Activated naive CD4-positive, alpha-beta T cell treated with anti-CD3 and anti-CD28 coated beads for 36 hours (primary cell): ENCODE measurements around the gene GKAP1. TPM values are rescaled to one million over a fixed set of nuclear protein-coding genes. Genes with fewer than 3 reads are reported as not detected.
"Not testable (repeated sequence)": the region's sequence is repeated elsewhere in the genome, so short reads cannot be mapped to it uniquely, and the experiment has no call there.

Experiments used
- CTCF ChIA-PET: fragments of 350-600 bp; sonication (Branson Sonifier 250); formaldehyde crosslinking; loops from one replicate; lab custom pipeline; 2021; ENCODE audit warnings: antibody characterized with exemption; lab: Charles Lee
- DNase-seq: peaks from one replicate; pipeline ENCODE4 v3.0.0-alpha.2; 2020
- H3K27ac Mint-ChIP-seq: one replicate; pipeline ENCODE4 v1.8.0; 2021; ENCODE audit warnings: mild to moderate bottlenecking, mixed read lengths
- H3K27me3 Mint-ChIP-seq: one replicate; pipeline ENCODE4 v1.8.0; 2021; ENCODE audit warnings: low read depth, mixed read lengths
- H3K36me3 Mint-ChIP-seq: one replicate; pipeline ENCODE4 v1.8.0; 2021; ENCODE audit warnings: low read depth, mixed read lengths
- H3K4me1 Mint-ChIP-seq: one replicate; pipeline ENCODE4 v1.8.0; 2021; ENCODE audit warnings: low read depth, mixed read lengths
- H3K4me3 Mint-ChIP-seq: one replicate; pipeline ENCODE4 v1.8.0; 2021; ENCODE audit warnings: mild to moderate bottlenecking, moderate library complexity, mixed read lengths
- H3K9me3 Mint-ChIP-seq: one replicate; pipeline ENCODE4 v1.8.0; 2021; ENCODE audit warnings: mixed read lengths
- intact Hi-C: fragments of 100-400 bp; cut with micrococcal nuclease; formaldehyde crosslinking; loops from one replicate; pipeline ENCODE4 v1.15.1; 2023
- total RNA-seq, 2 experiments: library from RNA; stranded (reverse); gene quantifications; one replicate each; pipeline ENCODE4 v1.2.3, GENCODE V29; 2021

The GKAP1 gene
- total RNA-seq = 1 to 10 TPM; 4.4 to 4.5 TPM

DNA sequence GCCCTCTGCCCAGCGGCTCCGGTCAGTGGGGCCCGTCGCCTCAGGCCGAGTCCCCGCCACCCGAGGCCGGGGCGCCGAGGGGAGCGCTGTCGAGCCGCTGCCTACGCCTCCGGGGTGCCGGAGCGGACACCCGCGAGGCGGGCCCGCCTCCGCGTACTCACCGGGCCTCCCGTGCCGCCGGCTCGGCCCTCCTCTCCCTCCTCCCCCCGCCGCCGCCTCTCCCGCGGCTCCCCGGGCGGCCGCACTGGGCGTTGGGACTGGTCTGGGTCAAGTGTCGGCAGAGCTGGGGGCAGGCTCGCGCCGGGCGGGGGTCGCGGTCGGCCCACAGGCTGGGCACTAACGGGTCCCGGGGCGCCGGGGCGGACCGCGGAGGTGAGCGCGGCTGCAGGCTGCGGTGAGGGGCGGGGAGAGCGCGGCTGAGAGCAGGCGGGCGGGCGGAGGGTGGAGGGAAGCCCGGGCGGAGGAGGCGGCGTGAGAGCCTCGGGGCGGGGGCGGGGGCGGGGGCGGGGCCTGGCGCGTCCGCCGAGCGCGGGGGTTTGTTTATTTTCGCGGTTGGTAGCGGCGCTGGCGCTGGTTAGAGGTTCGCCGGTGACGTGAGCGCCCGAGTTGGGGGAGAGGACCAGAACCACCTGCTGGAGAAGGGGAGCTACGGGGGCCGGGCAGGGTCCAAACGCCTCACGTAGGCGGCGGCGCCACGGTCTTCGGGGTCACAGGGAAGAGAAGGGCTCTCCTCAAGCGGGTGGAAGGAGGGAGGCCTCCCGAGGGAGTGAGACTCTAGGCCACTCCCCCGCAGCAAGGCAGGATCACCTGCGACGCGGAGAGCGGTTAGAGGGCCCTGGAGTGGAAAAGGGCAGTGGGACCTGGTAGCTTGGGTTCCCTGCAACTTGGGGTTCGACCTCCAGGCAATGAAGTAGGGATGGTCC is at the start of gene GKAP1:
Gene GKAP1, minus strand, starts transcription at position 414 of the 923 bp plus-strand sequence. CDS start 11,252 bp downstream, outside the sequence.
- H3K36me3 Mint-ChIP-seq, H3K4me1 Mint-ChIP-seq, H3K9me3 Mint-ChIP-seq, CTCF ChIA-PET, H3K27me3 Mint-ChIP-seq, H3K27ac Mint-ChIP-seq: not testable (repeated sequence)
- intact Hi-C loops = loop anchor here (1.0 to 5.0 kb wide), 4 partner anchors 104 to 479 kb away; partner anchors contain the start of genes IDNK and KIF27
- DNase-seq = peak; percentile 72
- H3K4me3 Mint-ChIP-seq = peak within 1 kb of the TSS; percentile 70

DNA sequence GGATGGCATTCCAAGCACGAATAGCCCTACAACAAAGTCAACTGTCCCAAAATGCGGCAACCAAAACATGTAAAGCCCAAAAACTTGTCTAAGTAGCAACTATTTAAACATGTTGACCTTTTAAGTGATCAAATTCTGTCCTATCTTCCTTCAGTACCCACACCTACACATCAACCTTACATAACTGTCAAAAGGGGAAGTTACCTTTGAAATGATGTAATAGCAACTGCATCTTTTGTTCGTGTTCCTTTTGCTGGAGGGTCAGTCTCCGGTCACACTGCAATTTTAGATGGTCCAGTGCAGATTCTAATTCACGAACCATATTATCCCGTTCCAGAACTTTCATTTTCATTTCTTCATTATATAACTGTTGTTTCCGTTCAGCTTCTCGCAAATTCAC is 32.3 kb upstream of the GKAP1 start:
- DNase-seq, H3K9me3 Mint-ChIP-seq, H3K4me3 Mint-ChIP-seq, intact Hi-C loops, H3K27me3 Mint-ChIP-seq, H3K27ac Mint-ChIP-seq, CTCF ChIA-PET, H3K4me1 Mint-ChIP-seq: not testable (repeated sequence)
- peaks cover 11% of the 10 kb centered on the region for H3K36me3 Mint-ChIP-seq

DNA sequence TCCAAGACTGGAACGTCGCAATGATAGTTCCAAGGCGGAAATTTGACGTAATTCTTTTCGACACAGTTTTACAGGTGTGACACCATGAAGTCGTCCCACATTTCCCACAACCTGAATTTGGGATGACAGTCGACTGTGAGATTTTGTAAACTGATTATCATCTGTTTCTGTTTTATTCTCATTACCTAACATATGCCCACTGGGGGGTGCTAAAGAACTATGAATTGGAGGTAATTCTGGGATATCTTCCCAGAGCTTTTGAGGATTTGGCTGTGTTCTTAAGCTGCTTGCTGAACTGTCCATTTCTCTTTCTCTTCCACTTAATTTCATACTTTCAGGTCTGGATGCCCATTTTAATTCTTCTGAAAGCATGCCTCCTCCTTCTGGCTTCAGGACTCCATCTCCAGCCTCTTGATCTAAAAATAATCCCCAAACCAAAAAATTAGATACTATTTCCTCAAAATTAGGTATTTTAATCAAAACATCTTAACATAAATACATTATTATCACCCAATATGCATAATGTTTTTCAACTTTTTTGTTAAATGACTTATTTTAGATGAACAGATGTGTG is 19.6 kb upstream of the GKAP1 start:
- H3K9me3 Mint-ChIP-seq, H3K4me3 Mint-ChIP-seq, H3K36me3 Mint-ChIP-seq, intact Hi-C loops, H3K27ac Mint-ChIP-seq, CTCF ChIA-PET, H3K4me1 Mint-ChIP-seq, H3K27me3 Mint-ChIP-seq, DNase-seq: not testable (repeated sequence)

DNA sequence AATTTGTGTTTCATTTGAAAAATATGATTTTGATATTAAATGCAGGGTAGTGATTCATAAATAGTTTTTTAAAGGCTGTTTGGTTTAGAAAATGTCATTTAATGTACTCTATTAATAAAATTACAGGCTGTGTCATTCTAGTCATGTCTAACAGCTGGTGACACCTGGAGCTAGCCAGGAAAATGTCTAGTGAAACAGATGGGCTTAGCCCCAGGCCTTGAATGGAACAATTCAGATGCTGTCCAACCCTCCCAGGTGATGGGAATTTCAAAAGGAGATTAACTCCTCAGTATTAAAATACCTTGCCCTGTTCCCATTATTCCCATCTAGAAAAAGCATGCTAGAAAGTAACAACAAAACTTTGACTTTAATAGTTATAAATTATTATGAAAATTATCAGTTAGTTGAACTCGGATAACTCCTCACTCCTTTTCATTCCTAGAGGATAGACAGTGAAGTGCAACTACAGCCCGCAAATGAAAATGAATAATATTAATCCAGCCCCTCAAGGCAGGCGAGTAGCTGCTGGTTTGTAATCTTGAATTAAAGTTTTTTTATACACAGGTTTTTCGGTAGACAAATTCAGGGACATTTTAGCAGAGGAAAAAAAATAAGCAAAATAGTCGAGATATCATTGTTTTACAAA is 13.0 kb upstream of the GKAP1 start:
- H3K4me1 Mint-ChIP-seq, H3K36me3 Mint-ChIP-seq, DNase-seq, CTCF ChIA-PET, H3K27ac Mint-ChIP-seq, intact Hi-C loops, H3K27me3 Mint-ChIP-seq, H3K9me3 Mint-ChIP-seq, H3K4me3 Mint-ChIP-seq: not testable (repeated sequence)

DNA sequence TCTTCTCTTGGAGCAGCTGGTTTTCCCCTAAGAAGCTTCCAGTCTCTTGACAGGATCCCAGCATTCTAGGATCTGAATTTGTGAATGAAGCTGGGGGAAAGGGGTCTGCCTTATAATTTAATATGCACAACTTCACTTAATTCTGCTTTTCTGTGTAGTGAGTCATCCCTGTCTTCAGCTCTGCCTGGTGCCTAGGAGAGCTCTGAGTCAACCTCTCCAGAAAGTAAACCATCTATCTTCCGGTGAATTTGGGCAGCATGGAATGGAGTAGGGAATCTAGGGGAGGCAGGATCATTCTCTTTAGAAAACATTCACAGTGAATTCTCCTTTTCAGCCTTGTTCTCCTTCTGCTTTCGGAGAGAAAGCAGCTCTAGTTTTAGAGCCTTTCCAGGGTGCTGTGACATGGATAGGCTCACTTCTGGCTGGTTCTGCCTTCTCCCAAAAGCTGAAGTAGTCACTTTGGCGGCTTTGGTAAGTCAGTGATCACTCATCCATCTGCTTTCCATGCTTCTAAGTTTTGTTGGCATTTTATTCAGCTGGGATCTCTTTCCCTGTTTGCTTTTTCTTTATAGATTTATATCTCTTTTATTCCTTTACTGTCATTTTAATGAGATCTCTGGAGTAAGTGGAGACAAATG is 7.5 kb upstream of the GKAP1 start:
- H3K27ac Mint-ChIP-seq, intact Hi-C loops: not testable (repeated sequence)
- CTCF ChIA-PET = interaction anchor here (0.6 kb wide), 1 partner anchor 210 kb away, joined by 3 read pairs; no protein-coding TSS in a partner anchor

DNA sequence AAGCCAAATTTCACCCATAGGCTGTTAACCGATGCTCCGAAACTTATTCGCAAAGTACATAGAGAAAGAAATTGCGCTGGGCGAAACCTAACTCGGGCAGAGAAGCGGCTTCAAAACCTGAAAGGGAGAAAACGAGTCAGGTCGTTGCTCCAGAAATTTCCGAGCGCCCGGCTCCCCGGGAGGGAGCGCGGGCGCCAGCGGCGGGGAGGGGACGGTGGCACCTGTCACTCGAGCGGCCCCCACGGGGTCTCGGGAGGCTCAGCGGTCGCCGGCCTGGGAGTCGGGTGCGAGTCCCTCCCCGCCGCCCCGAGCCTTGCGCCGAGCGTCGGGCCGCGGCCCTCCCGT is 586 bp downstream of the GKAP1 start:
- H3K27ac Mint-ChIP-seq, H3K9me3 Mint-ChIP-seq, H3K4me1 Mint-ChIP-seq, H3K36me3 Mint-ChIP-seq, H3K27me3 Mint-ChIP-seq, CTCF ChIA-PET: not testable (repeated sequence)
- DNase-seq = peak; percentile 34
- intact Hi-C loops = loop anchor here (1.0 to 5.0 kb wide), 4 partner anchors 104 to 479 kb away; partner anchors contain the start of genes IDNK and KIF27
- peak overlapping the region; percentile 70 for H3K4me3 Mint-ChIP-seq

More for the DNA sequence above, 7.5 kb upstream of the GKAP1 start:
- DNase-seq, H3K36me3 Mint-ChIP-seq, H3K9me3 Mint-ChIP-seq, H3K27me3 Mint-ChIP-seq, H3K4me1 Mint-ChIP-seq, H3K4me3 Mint-ChIP-seq: not testable (repeated sequence)

DNA sequence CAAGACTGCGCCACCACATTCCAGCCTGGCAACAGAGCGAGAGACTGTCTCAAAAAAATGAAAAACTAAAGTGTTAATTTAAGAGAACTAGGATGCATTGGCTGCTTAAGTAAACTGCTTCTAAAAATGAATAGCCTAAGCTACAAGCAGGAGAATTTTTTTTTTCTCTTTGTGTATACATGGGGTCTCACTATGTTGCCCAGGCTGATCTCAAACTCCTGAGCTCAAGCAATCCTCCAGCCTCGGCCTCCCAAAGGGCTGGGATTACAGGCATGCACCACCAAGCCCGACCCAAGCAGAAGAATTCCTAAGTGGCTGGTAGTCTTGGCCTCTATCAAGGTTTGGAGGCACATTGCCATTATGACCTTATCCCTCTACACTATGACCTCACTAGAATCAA is 2.4 kb downstream of the GKAP1 start:
- not testable (repeated sequence) for H3K27me3 Mint-ChIP-seq, H3K4me1 Mint-ChIP-seq, DNase-seq, H3K36me3 Mint-ChIP-seq, H3K4me3 Mint-ChIP-seq, H3K9me3 Mint-ChIP-seq, H3K27ac Mint-ChIP-seq
- intact Hi-C loops = loop anchor here (5.0 kb wide), 1 partner anchor 193 kb away; the partner anchor contains the start of gene IDNK
- CTCF ChIA-PET = interaction anchor here (1.1 kb wide), 1 partner anchor 194 kb away, joined by 3 read pairs; no protein-coding TSS in a partner anchor

DNA sequence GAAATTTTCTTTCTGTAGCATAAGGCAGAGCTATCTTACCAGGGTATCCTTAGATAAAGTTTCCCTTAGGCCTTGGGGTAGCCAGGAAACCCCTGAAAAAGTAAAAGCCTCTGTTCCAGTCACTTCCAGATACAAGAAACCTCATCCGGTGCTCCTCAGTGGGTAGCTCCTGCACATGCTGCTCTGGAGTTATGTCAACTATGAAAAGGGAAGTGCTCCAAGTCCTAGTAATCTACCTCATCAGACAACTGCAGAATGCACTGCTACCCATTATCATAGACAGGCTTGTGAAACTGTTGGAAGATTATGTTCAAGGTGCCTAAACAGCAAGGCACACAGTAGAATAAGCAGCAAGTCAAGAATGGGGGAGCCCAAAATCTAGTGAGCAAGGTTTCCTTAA is 8.4 kb downstream of the GKAP1 start:
- intact Hi-C loops, H3K9me3 Mint-ChIP-seq, H3K4me3 Mint-ChIP-seq, H3K27ac Mint-ChIP-seq, H3K4me1 Mint-ChIP-seq, DNase-seq, H3K36me3 Mint-ChIP-seq, CTCF ChIA-PET, H3K27me3 Mint-ChIP-seq: not testable (repeated sequence)

DNA sequence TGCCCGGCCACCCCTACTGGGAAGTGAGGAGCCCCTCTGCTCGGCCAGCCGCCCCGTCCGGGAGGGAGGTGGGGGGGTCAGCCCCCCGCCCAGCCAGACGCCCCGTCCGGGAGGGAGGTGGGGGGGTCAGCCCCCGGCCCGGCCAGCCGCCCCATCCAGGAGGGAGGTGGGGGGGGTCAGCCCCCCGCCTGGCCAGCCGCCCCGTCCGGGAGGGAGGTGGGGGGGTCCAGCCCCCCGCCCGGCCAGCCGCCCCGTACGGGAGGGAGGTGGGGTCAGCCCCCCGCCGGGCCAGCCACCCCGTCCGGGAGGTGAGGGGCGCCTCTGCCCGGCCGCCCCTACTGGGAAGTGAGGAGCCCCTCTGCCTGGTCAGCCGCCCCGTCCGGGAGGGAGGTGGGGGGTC is 13.1 kb downstream of the GKAP1 start:
- H3K4me1 Mint-ChIP-seq, H3K27ac Mint-ChIP-seq, CTCF ChIA-PET, H3K27me3 Mint-ChIP-seq, DNase-seq, H3K36me3 Mint-ChIP-seq, H3K9me3 Mint-ChIP-seq, intact Hi-C loops, H3K4me3 Mint-ChIP-seq: not testable (repeated sequence)

DNA sequence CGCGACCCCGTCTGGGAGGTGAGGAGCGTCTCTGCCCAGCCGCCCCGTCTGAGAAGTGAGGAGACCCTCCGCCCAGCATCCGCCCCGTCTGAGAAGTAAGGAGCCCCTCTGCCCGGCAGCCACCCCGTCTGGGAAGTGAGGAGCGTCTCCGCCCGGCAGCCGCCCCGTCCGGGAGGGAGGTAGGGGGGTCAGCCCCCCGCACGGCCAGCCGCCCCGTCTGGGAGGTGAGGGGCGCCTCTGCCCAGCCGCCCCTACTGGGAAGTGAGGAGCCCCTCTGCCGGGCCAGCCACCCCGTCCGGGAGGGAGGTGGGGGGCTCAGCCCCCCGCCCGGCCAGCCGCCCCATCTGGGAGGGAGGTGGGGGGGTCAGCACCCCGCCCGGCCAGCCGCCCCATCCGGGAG is 13.6 kb downstream of the GKAP1 start:
- H3K4me1 Mint-ChIP-seq, H3K36me3 Mint-ChIP-seq, H3K4me3 Mint-ChIP-seq, H3K9me3 Mint-ChIP-seq, CTCF ChIA-PET, H3K27me3 Mint-ChIP-seq, DNase-seq, intact Hi-C loops, H3K27ac Mint-ChIP-seq: not testable (repeated sequence)

DNA sequence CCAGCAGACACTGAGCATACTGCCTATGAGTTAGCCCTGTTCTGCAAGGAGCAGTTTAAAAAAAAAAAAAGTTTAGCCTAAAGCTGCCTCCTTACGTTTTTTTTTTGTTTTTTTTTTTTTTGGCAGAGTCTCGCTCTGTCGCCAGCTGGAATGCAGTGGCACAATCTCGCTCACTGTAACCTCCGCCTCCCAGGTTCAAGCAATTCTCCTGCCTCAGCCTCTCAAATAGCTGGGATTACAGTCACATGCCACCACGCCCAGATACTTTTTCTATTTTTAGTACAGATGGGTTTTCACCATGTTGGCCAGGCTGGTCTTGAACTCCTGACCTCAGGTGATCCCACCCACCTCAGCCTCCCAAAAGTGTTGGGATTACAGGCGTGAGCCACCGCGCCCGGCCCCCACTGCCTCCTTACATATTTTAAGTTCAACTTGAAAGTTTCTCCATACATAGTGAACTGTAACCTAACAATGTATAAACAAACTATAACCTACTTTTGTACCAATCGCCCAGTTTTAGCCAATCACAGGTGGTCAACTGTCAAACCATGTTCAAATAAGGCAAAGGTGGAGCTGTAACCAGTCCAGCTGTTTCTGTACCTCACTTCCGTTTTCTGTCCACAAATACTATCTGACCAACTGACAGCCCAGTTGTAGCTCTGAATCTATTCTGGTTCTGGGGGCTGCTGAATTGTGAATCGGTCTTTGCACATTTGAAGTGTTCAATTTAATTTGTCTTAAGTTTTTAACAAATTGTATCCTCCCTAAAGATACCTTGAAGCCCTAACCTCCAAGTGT is 17.1 kb downstream of the GKAP1 start:
- Mint-ChIP-seq H3K36me3 (peaks cover 9% of the 10 kb centered on the region), H3K27ac (no peak overlapping the region), H3K4me3 (no peak overlapping the region), H3K9me3 (no peaks in the 10 kb centered on the region), H3K4me1 (no peaks in the 10 kb centered on the region), H3K27me3 (no peaks in the 10 kb centered on the region)
- CTCF ChIA-PET = no interaction called here
- intact Hi-C loops = no loop called here
- no peak for DNase-seq
